GM12875 (cell line): ENCODE data around the gene BST2.
A peak's percentile ranks its signal among the peaks of the same experiment; 100 is the strongest.

Source experiments
- H3K4me3 ChIP-seq: one replicate; pipeline ENCODE4 v1.5.1; 2011; ENCODE audit warnings: low read depth, low read length, control low read depth
- CTCF ChIP-seq: IDR thresholded peaks from 2 replicates; pipeline ENCODE4 v1.5.1; 2011; ENCODE audit warnings: low read depth, mild to moderate bottlenecking, control low read depth, inconsistent platforms, low read length, moderate library complexity, borderline replicate concordance; ENCODE audit not compliant: insufficient read depth

Gene BST2

GRCh38 chr19:17394891-17395415, 10.5 kb downstream of the BST2 start:
- H3K4me3 ChIP-seq = no peak overlapping the region
- peak; percentile 86 for TF ChIP-seq CTCF

GRCh38 chr19:17393914-17394313, 11.5 kb downstream of the BST2 start, which contains the start of gene CCDC194:
Gene CCDC194, minus strand, starts transcription at chr19:17394196. Its CDS starts 38 bp downstream, at chr19:17394158.
- TF ChIP-seq CTCF = no peak
- H3K4me3 ChIP-seq = no peak within 1 kb of the TSS

- H3K4me3 ChIP-seq = no peak overlapping the region
- TF ChIP-seq CTCF = no peak
These were observed 12.4 kb downstream of the BST2 start for GRCh38 chr19:17393002-17393401.

DNA sequence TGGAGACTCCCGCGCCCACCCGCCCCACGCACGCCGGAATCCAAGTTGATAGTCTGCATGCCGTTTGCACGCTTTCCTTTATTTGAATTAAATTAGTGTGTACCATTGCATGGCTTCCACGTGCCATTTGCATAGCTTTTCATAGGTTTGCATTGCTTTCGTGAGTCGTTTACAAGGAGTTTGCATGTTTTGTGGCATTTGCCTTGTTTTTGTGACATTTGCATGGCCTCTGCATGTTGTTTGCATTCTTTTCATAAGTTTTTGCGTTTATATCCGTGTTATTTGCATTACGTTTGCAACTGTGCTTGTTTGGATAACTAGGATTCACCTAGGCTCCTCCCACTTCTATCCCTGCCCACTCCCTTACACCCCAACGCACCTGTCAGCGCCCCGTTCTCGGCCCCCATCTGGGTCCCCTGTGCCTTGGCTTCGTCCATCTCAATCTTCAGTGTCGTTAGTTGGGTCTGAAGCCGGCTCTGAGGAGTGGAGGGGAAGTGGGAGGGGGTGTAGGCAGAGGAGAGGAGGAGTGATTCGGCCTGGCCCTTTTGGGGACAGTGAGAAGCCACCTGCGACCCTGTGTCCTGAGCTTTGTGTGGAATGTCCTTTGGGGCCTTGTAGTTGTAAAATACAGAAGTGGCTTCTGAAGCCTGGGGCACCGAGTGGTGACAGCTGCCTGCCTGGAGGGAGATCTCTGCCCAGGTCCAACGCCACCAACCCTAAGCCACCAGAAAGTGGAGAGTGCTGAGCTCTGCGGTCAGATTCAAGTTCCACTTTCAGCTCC, 13.9 kb downstream of the BST2 start:
- TF ChIP-seq CTCF = no peak
- H3K4me3 ChIP-seq = peak overlapping the region; percentile 6

GRCh38 chr19:17390665-17391370, 14.6 kb downstream of the BST2 start:
- H3K4me3 ChIP-seq = peak overlapping the region; percentile 6
- TF ChIP-seq CTCF = peak; percentile 89

- H3K4me3 ChIP-seq = no peak overlapping the region
- TF ChIP-seq CTCF = peak; percentile 11; the same call in 1 of the 2 replicates
These were observed 15.3 kb downstream of the BST2 start for GRCh38 chr19:17389957-17390664.
